RWPE1 (cell line): ENCODE measurements around the gene MYB.

Experiments
- CTCF ChIA-PET: fragments of 350-600 bp; sonication (Branson Sonifier 250); formaldehyde crosslinking; extraction: SDS; loops from one replicate; lab custom pipeline; 2021; lab: Yijun Ruan, JAX
- POLR2A ChIA-PET: fragments of 400-600 bp; formaldehyde crosslinking; extraction: SDS; loops from one replicate; lab custom pipeline; 2020; ENCODE audit warnings: antibody characterized with exemption; ENCODE audit not compliant: low non-redundant PET; lab: Yijun Ruan, JAX
- DNase-seq: peaks from one replicate; pipeline ENCODE4 v3.0.0; 2012; ENCODE audit warnings: low spot score
- H3K27ac ChIP-seq: fragments of 450-650 bp; 2 replicates; pipeline ENCODE4 v1.5.1; 2017
- TF ChIP-seq, protein P1 (sequence below): fragments of 450-650 bp; conservative IDR thresholded peaks from 2 replicates; pipeline ENCODE4 v1.5.1; 2017; ENCODE audit warnings: low read depth, mild to moderate bottlenecking

The MYB gene

GRCh38 chr6:135229996-135230395 lies 48.9 kb downstream of the MYB start:
- no peak for DNase-seq
- TF ChIP-seq, protein P1, sequence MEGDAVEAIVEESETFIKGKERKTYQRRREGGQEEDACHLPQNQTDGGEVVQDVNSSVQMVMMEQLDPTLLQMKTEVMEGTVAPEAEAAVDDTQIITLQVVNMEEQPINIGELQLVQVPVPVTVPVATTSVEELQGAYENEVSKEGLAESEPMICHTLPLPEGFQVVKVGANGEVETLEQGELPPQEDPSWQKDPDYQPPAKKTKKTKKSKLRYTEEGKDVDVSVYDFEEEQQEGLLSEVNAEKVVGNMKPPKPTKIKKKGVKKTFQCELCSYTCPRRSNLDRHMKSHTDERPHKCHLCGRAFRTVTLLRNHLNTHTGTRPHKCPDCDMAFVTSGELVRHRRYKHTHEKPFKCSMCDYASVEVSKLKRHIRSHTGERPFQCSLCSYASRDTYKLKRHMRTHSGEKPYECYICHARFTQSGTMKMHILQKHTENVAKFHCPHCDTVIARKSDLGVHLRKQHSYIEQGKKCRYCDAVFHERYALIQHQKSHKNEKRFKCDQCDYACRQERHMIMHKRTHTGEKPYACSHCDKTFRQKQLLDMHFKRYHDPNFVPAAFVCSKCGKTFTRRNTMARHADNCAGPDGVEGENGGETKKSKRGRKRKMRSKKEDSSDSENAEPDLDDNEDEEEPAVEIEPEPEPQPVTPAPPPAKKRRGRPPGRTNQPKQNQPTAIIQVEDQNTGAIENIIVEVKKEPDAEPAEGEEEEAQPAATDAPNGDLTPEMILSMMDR: no peak
- ChIA-PET POLR2A (no interaction called here), CTCF (interaction anchor here (0.7 kb wide), 1 partner anchor 804 kb away, joined by 4 read pairs; no protein-coding TSS in a partner anchor)
- H3K27ac ChIP-seq: no peak overlapping the region

DNA sequence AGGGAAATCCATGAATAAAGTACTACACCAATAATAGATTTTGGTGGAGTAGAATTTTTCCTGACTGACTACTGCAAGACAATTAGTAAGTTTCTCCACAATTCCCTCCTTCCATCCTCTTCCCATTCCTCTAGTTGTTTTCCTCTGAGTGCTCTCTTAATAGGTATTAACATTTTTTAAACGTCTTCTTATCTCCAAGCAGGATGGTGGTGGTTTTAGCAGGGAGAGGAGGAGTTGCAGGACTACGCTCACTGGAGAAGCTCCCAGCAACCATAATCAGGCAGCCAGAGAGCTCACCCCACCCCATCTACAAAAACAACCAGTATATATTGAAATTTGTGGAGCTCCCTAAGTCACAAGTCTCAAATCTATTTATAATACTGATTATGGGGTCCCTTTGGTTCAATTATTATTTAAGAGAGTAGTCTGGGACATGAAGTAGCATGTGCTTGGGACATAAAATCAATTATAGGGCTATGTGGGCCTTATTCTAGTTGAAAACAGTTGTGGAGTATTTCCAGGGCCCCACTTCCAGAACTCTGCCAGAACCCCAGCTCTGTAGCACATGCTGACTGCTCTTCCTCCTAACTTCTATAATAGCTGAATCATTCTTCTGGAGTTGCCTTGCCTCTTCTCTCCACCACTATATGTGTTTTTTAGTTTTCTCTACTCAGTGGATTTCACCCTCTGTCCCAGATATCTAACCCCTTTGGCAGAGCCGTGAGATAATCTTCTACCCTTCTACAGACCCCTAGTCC lies 49.8 kb downstream of the MYB start:
- DNase-seq: no peak
- POLR2A ChIA-PET: no interaction called here
- TF ChIP-seq, protein P1: no peak
- no peak overlapping the region for H3K27ac ChIP-seq
- CTCF ChIA-PET: interaction anchor here (0.6 to 0.7 kb wide), 3 partner anchors 424 to 803 kb away, joined by 3 to 4 read pairs (median 4); no protein-coding TSS in a partner anchor

GRCh38 chr6:135231469-135231844 lies 50.3 kb downstream of the MYB start:
- POLR2A ChIA-PET: no interaction called here
- CTCF ChIA-PET: no interaction called here
- no peak overlapping the region for H3K27ac ChIP-seq
- TF ChIP-seq, protein P1: no peak
- DNase-seq: no peak

GRCh38 chr6:135233686-135234491 lies 52.8 kb downstream of the MYB start:
- TF ChIP-seq, protein P1: no peak
- CTCF ChIA-PET: no interaction called here
- no peak for DNase-seq
- H3K27ac ChIP-seq: no peak overlapping the region
- POLR2A ChIA-PET: no interaction called here

DNA sequence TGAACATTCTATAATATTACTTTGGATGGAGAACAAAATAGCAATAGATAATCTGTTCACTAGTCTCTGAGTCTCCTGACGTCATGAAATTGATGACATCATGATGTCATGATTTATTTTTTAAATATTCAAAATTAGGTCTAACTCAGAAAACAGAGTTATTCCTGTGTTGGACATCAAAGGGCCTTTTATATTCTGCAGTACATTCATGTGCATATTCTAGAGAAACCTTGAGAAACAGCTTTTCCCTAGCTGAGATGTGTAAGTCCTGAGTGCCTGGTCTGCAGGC lies 53.3 kb downstream of the MYB start:
- ChIA-PET POLR2A (no interaction called here), CTCF (no interaction called here)
- DNase-seq: no peak
- TF ChIP-seq, protein P1: no peak
- H3K27ac ChIP-seq: no peak overlapping the region

GRCh38 chr6:135235716-135236115 lies 54.6 kb downstream of the MYB start:
- DNase-seq: no peak
- CTCF ChIA-PET: no interaction called here

More at GRCh38 chr6:135235716-135236115, 54.6 kb downstream of the MYB start:
- POLR2A ChIA-PET: no interaction called here
- H3K27ac ChIP-seq: no peak overlapping the region
- TF ChIP-seq, protein P1: no peak
